CD4-positive, alpha-beta T cell treated with Interleukin-4 for 1 hour (primary cell): Measurements from ENCODE around the gene PACS2.
"Not testable (repeated sequence)": the region's sequence is repeated elsewhere in the genome, so short reads cannot be mapped to it uniquely, and the experiment has no call there.

ENCODE experiments used
- DNase-seq, 2 donors: peaks; one replicate each; pipeline ENCODE4 v3.0.0-alpha.2; 2020 to 2022

Gene PACS2

DNA sequence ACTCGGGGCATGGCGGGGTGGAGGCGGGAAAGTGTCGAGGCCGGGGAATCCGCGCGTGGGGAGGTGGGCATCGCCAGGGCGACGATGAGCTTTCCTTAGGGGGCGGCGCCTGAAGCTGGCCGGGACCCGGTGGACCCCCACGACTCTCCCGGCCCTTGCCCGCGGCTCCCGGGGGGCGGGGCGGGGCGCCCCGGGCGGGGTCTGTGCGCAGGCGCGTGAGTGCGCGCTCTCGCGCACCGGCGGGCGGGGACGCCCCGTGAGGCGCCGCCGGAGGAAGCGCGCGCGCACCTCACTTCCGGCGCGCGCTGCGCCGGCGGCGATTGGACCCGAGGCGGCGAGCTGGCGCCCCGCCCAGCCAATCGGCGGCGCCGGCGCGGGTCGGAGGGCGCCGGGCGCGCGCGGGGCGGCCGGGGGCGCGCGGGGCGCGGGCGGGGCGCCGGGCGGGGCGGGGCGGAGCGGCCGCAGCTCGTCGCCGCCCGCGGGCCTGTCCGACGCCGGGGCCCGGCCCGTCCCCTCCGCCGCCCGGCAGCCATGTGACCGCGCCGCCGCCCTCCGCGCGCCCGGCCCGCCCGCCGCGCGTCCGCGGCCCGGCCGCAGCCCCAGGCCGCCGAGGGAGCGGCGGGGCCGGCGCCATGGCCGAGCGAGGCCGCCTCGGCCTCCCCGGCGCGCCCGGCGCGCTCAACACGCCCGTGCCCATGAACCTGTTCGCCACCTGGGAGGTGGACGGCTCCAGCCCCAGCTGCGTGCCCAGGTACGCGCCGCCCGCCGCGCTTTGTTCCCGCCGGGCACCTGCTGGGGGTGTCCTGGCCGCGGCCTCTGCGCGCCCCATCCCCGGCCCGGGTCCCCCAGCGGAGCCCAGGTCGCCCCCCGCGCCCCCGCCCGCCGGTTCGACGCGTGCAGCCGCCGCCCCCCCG lies at the start of gene PACS2:
Gene PACS2 (plus strand): TSS at position 462 of the 914 bp plus-strand sequence. CDS start 171 bp downstream, at position 633.
- peak; percentile 75 to 77 for DNase-seq

DNA sequence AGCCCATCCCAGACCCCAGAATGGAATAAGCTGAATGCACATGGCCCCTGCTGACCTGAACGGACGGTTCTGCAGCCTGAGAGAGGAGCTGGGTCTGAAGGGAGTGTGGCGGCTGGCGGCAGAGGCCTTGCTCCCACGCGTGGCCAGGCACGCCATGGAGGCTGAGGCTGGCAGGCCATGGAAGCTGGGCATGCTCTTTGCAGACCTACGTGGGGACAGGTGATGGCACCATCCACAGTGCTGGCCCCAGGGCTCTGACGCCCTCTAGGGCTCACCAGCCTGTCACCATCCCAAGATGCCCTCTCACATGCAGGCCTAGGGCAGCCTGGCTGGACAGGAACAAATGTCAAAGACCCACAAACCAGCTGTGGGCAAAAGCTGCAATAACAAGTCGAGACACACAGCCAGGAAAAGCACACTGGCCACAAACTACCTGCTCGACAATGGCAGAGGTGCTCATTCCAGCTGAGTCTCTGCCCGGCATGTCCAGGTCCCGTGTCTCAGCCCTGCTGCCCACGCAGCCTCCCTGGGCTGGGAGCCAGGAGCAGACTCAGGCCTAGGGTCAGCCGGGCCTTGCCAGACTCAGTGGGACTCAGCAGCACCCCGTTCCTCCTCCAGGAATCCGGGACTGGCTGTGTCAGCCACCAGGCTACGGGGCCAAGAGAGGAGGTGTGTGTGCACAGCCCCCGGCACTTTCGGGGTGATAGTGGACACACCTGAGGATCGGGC lies 46.6 kb upstream of the PACS2 start:
- no peak for DNase-seq

DNA sequence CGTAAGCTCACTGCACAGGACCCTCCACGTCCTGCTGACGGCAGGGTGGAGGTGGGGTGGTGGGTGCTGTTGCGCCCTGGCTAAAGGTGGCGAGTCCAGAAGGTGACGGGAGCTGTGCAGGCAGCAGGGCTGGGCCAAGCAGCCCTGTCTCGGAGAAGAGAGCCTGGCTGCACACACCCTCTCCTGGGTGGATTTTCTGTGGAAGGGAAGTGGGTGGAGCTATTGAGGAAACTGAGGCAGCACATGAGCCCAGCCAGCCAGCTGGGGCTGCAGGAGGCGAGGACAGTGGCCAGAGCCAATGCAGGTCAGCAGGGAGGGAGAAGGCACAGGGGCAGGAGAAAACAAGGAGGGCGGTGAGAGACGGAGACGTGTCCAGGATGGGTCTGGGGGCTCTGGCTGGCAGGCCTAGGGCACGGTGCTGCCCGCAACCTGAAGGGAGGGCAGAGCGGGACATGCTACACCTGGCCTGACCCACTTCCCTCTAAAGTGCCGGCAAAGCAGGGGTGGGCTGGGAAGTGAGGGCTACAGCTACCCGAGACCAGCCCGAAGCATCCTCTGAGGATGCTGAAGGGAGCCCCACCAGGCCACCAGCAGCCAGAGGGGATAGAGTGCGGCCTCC lies 45.7 kb upstream of the PACS2 start:
- no peak for DNase-seq

DNA sequence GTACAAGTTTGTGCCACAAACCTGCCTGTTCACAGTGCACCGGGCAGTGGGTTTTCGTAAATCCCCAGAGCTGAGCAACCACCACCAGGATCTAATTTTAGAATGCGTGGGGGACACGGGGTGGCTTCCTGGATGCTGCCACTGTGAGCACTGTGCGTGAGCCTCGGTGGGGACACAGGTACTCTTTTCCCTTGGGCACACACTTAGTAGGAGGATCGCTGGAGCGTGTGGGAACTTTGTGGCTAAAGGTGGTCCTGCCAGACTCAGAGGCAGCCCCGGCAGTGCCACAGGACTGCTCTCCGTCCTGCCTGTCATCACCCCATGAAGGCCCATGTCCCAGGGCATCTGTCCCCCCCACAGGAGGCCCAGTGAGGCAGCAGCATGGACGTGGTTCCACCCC lies 45.1 kb upstream of the PACS2 start:
- DNase-seq, result no peak

DNA sequence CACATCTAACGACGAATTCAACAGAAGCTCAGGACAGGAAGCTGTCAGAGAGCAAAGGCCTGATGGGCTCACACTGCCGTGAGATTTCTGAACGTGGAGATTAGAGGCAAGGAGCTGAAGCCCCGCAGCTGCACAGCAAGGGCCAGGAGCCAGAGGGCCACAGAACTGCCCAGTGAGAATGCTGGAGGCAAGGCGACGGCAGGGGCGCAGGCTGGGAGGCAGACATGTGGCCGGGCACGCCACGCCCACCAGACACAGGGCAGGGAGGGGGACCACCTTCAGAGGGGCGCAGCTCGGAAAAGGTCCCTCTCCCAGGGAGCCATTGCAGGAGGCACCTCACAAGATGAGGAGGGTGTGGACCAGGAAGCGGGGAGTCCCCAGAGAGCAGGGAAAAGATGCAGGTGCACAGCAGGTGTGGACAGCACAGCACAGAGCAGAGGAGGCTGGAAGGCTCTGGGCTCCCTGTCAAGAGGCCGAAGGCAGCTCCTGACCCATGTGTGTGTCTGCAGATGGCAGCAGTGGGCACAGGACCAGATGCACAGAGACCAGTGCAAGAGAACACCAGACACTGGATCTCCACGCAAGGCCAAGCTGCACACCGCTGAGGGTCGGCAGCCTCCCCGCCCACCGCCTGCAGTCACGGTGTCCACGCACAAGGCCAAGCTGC lies 43.2 kb upstream of the PACS2 start:
- no peak for DNase-seq

DNA sequence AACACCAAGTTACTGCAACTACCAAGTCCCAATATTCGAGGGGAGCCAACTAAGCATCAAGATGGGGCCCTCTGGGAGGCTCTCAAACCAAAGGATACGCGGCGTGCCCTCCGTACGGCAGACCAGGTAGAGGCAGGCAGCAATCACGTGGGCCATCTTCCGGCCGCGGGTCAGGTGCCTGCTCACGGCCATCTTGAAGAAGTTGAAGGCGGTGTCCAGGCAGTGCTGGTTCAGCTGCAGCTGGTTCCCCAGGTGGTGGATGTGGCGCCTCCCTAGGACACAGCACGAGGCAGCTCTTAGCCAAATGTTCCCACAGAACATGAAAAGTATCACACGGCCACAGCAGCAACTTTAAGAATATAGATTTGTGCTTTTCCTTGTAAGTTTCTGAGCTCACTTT lies 41.9 kb upstream of the PACS2 start:
- no peak for DNase-seq

DNA sequence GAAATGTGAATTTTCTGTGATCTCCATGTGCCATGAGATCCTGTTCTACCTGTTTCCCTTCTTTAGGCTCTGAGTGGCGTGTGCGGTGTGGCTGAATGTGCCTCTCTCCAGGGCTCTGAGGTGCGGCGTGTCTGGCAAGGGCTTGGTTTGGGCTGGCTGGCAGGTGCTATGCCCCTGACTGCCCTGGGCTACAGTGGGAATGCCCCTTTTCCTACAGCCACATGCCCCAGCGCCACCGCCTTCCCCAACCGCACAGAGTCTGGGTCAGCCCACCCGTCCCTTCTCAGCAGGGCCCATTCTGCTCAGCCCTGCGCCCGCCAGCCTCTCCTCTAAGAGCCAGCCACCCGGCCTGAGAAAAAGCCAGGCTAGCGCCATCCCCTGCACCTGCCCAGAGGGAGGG lies 41.5 kb upstream of the PACS2 start:
- DNase-seq, result no peak

DNA sequence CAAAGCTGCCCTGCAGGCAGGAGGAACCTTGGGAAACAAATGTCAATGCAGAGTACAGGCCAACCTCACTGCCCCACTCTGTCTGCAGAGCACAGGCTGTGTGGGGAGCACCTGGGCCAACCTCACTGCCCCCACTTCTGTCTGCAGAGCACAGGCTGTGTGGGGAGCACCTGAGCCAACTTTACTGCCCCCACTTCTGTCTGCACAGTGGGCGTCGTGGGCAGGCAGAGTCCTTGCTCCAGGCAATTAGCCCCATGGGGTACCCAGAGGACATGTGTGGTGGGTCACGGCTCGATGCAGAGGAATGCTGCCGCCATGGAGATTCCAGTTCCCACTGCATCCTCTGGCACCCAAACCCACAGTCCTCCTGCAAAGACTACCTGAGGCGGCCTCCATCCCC lies 39.9 kb upstream of the PACS2 start:
- DNase-seq, result no peak

DNA sequence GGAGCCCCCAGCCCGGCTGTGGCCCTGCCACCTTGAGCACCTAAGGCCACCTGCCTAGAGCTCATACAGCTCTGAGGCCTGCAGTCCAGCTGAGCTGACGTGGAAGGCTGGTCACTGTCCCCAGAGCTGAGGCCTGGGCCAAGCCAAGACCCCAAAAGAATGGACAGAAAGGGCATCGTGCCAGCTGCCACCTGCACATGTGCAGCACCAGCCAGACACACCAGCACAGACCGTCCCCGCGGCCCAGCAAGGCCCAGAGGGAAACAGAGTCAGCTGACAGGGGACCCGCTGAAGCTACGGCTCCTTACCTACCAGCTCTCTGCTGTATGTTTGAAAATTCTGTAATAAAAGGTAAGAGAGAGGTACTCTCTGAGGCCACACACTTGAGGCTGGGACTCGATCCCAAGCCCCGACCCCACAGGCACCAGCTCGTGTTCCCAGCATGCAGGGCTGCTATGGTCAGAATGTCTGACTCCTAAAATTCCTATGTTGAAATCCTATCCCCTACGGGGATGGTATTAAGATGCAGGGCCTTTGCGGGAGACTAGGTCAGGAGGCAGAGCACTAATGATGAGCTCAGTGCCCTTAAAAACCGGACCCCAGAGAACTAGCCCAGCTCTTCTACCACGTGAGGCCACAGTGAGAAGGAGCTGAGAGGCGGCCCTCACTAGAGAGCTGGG lies 39.1 kb upstream of the PACS2 start:
- DNase-seq, result no peak

DNA sequence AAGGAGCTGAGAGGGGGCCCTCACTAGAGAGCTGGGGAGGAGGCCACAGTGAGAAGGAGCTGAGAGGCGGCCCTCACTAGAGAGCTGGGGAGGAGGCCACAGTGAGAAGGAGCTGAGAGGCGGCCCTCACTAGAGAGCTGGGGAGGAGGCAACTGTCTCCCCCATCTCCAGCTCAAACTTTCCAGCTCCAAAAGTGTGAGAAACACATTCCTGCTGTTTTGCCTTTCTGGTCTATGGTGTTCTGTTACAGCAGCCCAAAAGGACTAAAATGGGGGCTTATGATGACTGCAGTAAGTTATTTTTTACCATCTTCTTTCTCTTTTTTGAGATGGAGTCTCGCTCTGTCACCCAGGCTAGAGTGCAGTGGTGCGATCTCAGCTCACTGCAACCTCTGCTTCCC lies 37.1 kb upstream of the PACS2 start:
- DNase-seq, result not testable (repeated sequence)

DNA sequence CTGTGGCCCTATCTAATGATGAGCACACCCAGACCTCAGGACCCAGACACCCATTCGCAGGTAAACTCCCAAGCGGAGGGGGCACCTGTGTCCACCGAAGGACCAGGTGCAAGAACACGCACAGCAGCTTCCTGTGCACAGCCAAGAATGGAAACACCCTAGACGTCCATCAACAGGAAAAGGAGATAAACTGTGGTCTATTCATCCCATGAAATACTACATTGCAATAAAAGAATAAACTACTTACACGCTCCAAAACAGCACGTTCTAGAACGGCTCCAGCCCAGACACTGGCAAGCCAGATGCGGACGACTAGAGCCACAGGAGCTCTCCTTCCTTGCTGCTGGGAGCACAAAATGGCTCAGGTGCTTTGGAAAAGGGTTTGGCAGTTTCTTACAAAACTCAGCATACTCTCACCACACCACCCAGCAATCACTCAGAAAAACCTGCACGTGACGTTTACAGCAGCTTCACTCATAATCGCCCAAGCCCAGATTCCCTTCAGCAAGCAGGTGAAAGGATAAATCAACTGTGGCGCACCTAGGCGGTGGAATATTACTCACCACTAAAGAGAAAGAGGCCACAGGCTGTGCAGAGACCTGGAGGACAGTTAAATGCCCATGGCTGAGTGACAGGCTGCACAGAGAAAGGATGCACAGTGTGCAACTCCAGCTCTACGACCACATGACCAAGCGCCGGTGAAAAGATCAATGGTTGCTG lies 34.7 kb upstream of the PACS2 start:
- DNase-seq, result no peak

DNA sequence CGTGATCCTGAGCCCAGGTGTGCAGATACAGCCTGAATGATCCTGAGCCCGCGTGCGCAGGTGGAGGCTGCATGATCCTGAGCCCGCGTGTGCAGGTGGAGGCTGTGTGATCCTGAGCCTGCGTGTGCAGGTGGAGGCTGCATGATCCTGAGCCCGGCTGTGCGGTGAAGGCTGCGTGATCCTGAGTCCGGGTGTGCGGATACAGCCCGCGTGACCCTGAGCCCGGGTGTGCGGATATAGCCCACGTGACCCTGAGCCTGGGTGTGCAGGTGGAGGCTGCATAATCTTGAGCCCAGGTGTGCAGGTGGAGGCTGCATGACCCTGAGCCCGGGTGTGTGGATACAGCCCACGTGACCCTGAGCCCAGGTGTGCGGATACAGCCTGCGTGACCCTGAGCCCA lies 34.0 kb upstream of the PACS2 start:
- DNase-seq, result no peak

DNA sequence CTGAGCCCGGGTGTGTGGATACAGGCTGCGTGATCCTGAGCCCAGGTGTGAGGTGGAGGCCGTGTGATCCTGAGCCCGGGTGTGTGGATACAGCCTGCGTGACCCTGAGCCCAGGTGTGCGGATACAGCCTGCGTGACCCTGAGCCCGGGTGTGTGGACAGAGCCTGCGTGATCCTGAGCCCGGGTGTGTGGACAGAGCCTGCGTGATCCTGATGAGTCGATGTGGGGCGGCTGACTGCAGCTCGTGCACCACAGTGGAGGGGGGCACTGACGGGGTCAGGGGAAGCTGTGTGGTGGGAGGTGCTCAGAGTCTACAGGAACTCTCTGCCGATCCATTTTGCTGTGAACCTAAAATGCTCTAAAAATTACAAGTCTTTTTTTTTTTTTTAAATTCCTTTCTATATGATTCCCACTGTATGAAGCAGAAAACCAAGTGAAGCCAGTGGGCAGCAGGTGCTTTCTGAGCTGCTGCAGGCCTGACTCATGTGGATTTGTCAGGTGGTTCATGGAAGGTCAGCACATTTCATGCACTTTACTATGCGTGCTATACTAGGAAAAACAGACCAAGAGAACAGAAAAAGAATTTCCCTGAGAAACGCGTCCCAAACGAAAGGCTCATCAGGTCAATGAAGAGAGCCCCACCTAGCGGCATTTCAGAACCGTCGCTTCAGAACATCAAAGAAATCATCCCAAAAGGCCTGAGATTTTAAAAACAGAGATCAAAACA lies 33.0 kb upstream of the PACS2 start:
- peak in 1 of 2 donors; percentile 50 for DNase-seq

DNA sequence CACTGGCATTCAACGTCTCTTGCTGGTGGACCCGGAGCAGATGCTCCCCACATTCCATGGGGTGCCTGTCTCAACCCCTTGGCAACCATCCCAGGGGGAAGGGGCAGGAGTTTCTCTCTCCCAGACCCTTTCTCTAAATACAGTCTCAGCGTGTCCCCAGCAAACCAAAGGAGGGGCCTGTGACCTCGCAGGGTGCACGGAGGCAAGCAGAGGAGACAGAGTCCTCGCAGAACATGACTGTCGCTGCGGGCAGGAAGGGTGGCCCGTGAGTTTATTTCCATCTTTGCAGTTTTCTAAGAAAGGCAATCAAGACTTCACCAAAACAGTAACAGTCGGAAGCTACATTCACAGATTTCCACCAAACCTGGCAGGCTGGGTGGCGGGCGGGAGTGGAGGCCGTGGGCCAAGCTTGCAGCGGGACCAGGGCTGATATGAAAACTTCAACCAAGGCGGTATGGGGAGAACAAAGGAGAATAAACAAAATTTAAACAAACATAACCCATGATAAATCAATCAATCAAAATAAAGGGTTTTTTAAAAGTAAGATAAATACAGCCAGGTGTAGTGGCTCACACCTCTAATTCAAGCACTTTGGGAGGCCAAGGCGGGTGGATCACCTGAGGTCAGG lies 32.3 kb upstream of the PACS2 start:
- DNase-seq, result no peak

DNA sequence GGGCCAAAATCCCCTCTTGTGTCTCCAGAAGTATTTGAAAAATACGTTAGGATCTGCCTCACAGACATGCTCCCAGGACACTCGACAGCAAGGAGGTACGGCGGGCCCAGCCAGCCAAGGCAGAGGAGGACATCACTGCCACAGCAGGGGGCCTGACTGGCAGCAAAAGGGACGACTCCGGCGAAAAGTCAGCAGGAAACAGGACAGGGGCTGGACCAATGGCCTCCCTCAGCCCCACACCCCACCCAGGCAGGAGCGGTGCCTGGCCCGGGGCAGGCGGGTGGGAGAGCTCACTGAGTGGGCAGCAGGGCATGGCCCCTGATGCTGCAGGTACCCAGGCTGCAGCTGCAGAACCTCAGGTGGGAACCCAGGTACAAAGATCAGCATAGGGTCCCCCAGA lies 31.5 kb upstream of the PACS2 start:
- DNase-seq, result no peak

DNA sequence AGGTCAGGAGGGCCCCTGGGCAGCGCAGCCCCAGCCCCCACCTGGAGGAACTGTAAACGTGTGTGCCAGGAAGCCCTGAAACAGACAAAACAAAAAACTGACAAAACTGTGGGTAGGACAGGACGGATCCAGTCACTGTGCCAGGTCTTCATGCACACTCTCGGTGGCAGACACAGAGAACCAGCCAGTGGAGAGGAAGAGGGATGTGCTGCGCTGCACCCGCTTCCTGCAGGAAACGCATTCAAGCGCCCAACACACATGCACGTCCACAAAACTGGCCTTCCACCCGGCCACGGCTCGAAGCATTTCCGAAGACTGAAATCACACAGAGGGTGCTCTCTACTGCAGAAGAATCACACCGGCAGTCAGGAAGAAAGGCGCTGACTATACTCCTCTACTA lies 30.6 kb upstream of the PACS2 start:
- no peak for DNase-seq

DNA sequence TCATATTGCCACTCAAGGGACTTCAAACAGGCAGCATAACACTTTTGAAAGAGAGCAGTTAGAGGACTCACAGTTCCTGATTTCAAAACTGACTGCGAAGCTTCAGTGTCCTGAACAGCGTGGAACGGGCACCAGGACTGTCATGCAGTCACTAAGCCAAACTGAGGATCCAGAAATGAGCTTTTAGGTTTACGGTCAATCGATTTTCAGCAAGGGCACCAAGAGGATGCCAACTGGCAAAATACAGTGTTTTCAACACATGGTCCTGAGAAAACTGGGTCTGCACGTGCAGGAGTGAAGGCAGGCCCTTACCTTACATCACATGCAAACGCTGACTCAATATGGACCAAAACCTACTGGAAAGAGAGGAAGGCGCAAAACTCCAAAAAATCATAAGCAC lies 29.4 kb upstream of the PACS2 start:
- no peak for DNase-seq

DNA sequence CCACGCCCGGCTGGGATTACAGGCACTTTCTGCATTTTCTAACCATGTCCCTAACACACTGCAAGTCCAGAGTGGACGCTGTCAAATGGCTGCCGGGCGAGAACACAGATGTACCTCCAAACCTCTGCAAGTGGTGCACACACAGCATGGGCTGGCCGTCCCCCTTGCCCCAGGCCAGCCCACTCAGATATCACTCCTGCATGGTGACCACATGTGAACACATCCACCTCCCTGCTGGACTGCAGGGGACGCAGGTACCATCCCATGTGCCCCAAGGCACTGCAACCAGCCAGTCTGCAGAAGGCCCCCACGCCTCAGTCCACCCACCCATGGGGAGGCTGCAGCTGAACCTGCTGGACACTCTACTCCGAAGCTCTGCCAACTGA lies 27.8 kb upstream of the PACS2 start:
- DNase-seq, result no peak

DNA sequence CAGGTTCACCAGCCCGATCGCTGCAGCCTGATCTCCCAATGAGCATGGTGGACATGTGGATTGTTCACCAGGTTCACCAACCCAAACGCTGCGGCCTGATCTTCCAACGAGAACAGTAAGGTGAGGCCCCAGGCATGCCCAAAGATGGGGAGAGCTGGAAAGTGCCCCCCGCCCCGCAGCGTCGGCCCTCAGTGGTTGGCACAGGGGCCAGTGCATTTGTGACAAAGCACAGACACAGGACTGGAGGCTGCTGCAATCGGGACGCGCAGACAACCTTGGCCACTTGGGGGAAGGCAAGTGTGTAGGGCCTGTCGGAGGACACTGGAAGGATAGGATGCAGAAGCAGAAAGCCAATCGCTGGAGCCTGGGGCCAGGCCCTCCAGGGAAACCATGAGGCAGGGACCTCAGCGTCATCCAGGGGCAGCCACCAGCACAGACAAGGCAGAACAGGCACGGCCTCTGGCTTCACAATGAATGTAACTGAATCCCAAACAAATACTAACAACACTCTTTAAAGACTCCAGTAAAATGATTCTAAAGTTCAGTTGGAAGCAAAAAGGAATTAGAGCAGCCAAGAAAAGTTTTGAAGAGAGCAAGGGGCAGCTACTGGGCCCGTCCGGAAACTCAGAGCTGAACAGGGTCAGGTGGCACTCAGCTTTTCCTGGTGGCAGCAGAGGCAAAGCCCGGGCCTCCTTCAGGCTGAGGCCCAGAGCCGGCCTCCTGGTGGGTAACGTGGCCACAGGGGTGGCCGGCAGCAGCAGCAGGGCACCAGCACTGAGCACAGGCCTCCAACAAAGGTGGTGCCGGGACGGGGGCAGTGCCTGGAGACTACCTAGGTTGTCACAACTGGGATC lies 27.1 kb upstream of the PACS2 start:
- DNase-seq, result no peak

DNA sequence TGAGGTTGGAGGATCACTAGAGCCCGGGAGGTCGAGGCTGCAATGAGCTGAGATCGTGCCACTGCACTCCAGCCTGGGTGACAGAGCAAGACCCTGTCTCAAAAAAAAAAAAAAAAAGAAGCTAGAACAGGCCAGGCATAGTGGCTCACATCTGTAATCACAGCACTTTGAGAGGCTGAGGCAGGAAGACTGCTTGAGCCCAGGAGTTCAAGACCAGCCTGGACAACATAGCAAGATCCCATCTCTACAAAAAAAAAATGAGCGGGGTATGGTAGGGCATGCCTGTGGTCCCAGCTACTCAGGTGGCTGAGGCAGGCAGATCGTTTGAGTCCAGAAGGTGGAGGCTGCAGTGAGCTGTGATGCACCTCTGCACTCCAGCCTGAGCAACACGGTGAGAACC lies 25.6 kb upstream of the PACS2 start:
- DNase-seq, result not testable (repeated sequence)
